AG08396 (cell line): ENCODE measurements around the gene ASGR2.

Source experiments
- DNase-seq: peaks from one replicate; pipeline ENCODE4 v3.0.0; 2012; ENCODE audit warnings: low spot score, mixed read lengths

The ASGR2 gene

GRCh38 chr17:7060165-7060891 lies 54.3 kb downstream of the ASGR2 start:
- peak; percentile 50 for DNase-seq

GRCh38 chr17:7058831-7059447 lies 55.7 kb downstream of the ASGR2 start:
- DNase-seq: no peak

GRCh38 chr17:7056386-7056785 lies 58.2 kb downstream of the ASGR2 start:
- no peak for DNase-seq
